DOHH2 (cell line): Measurements from ENCODE around the gene CCNT2.

Experiments used
- CTCF ChIP-seq: fragments of 200-600 bp; sonication (generic); IDR thresholded peaks from one replicate; pipeline ENCODE4 v1.5.1; 2014; ENCODE audit warnings: antibody characterized with exemption, mild to moderate bottlenecking, low read depth, low read length; ENCODE audit not compliant: poor library complexity, severe bottlenecking
- EZH2phosphoT487 ChIP-seq: fragments of 200-600 bp; sonication (generic); IDR thresholded peaks from 2 replicates; pipeline ENCODE4 v1.6.1; 2017; ENCODE audit warnings: borderline replicate concordance, mild to moderate bottlenecking, antibody characterized with exemption, low read length, moderate library complexity, mixed read lengths

GRCh38 chr2:134934641-134935040, 16.0 kb downstream of the CCNT2 start:
- TF ChIP-seq CTCF, result no peak
- no peak for TF ChIP-seq EZH2phosphoT487
